NCI-H1694 (cell line): Measurements from ENCODE around the gene PTPRE.

ENCODE experiments used
- DNase-seq: peaks from one replicate; lab custom pipeline; 2025; lab: John Stamatoyannopoulos, UW

Gene PTPRE

DNA sequence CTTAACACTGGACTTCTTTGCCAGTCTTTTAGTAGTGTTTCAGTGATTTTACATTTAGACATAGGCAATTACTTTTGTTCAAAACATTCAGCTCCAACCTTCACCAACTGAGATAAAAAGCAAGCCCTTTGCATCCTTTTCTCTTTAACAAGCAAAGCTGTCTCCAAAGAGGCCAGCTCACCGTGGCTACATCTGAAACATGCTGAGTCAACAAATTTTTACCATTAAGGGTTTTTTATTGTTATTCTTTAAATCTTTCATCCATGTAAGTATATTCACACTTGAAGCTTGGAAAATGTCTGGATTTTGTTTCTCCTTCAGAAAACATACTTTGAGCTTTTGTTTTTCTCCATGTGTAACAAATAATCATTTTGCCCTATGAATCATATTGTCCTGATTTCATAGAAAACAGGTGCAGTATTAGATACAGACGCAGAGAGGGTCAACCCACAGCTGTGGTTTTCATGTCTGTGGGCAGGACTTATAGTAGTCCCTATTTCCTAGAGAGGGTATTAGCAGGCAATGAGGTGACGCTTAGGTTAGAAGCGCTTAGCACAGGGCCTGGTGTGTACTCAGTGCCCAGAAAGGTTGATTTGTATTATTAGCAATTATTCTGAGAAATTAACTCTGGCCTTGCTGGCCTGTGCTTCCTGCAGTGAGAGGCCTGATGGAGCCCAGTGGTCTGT is 119.9 kb downstream of the PTPRE start:
- no peak for DNase-seq

DNA sequence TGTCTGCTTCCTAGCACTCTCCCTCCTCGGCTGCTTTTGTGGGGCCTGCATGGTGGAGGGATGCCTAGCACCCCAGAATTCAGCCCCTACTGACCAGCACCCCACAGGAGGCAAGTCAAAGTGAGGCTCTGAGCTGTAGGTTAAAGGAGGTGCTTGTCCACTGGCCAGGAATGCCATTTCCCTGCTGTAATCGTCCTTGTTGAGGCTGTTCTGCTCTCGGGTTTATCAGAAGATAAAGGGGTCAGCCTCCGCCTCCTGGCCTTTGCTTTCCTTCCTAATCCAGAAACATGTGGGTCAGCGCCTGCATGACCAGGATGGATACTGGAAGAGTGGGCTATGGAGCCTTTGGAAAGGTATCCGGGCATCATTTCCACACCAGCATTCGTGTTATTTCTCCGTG is 120.4 kb downstream of the PTPRE start:
- no peak for DNase-seq

DNA sequence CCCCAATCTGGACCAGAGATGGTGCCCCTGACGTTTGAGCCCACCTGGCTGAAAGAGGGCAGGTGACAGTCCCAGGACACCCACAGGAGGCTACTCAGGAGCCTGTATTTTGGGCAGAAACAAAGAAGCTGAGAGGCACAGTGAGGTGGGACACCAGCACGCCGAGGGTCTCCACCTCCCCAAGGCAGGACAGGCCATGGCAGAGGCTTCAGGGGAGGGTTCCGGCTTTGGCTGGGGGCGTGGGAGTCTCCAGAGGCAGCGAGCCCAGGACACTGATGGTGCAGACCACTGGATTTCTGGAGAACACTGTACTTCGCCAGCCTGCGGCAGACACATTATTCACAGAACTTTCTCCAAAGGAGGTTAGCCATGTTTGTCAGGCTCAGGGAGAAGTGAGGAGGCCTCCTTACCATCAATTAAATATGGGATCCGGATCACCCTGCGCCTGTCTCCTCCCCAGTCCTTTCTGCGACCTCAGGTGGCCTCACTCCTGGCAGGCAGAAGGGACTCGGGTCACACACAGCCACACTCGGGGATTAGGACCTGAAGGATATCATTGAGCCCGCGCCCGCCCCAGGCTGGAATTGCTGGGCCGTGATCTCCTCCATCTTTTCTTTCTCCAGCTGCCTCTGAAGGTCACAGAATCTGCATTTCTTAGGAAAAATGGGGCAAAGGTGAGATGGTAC is 121.1 kb downstream of the PTPRE start:
- no peak for DNase-seq

DNA sequence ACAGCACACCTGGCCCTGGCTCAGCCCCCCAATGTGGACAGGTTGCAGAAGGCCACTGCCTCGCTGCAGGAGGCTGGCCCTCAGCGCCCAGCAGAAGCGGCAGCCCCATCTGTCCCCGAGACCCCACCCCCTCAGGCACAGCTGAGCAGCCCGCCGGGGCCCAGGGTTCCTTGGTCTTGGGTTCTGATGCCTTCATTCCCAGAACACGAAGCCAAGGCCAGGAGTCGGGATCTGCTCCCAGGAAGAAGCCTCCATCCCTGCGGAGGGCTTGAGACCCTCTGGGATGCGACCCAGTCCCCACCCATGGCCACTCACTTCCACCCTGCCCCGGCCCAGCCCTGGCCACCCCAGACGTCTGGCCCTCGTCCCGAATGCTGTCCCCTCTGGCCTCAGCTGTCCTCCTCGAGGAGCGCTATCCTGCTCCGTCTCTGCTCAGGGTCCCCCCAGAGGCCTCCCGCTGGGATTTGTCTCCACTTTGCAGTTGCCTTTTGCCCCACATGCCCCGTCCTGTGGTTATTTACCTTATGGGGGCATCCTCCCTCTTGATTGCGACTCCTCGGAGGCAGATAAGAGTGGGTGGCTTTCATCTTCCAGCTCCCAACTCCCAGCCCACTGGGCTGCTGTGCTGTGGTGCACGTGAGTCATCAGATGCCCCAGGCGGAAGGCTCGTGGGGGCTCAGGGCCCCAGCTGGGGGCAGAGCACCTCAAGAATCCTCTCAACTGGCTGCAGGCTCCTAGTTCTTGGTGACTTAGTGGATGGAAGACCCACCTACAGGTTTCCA is 121.8 kb downstream of the PTPRE start:
- no peak for DNase-seq

- no peak for DNase-seq
These were observed 122.4 kb downstream of the PTPRE start for GRCh38 chr10:128029290-128029651.

DNA sequence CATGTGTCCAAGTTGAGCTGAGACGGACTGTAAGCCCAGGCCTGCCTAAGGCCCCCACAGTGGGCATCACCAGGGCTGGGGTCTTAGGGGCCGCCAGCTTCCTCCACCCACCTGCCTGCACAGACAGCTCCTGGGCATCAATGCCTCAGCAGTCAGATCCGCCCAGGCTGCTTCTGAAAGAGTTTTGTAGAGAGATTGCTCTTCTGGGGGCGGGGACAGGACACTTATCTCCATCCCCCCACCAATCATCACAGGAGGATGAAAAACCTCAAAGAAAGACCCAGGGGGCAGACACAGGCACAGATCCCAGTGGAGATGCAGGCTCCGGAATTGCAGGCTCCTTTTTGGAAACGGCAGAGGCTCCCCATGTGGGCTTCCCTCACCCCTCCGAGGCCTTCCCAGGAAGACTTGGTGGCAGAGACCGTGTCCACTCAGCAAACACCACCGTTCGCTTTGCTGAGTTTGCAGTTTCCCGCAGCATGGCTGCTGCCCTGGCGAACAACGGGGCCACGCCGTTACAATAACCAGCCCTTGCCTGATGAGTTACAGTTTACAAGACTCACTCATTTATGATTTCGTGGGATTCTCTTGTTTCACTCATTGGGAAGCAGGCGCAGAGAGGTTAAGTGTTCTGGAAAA is 122.9 kb downstream of the PTPRE start:
- DNase-seq, result no peak

GRCh38 chr10:128030498-128031072 is 123.7 kb downstream of the PTPRE start:
- DNase-seq, result no peak

DNA sequence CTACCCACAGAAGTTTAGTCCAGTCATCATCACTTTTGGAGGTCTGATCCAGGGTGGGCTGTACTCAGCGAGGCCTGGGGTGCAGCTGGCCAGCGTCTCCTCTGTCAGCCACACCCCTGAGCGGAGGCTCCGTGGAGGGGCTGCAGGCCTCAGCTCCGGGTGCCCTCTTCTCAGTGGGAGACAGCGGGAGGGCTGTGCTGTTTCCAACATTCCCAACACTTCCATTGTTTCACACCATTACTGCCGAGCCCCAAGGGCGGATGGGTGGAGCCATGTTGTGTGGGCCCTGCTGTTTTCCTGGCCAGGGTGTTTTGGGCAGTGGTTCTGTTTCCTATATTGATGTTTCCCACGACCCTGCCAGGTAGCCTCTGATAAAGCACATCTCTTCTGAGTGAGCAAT is 124.3 kb downstream of the PTPRE start:
- DNase-seq, result no peak

GRCh38 chr10:128032466-128032865 is 125.6 kb downstream of the PTPRE start:
- DNase-seq, result no peak

DNA sequence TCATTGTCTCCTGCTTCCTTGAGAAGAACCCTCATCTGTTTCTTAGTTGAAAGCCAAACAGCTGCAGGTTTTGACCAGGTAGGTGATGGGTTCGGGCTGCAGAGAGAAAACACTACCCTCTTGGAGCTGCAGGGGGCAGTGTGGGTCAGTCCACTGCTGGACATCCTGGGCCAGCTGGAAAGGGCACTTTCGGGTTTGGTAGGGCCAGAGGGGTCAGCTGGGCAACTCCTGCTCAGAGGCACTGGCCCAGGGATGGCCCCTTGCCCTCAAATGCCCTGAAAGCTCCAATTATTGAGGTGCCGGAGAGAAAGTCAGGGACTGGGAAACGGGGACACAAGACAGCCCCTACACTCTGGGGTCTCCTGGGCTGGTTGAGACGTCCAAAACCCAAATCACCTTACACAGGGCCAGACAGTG is 128.7 kb downstream of the PTPRE start:
- no peak for DNase-seq

DNA sequence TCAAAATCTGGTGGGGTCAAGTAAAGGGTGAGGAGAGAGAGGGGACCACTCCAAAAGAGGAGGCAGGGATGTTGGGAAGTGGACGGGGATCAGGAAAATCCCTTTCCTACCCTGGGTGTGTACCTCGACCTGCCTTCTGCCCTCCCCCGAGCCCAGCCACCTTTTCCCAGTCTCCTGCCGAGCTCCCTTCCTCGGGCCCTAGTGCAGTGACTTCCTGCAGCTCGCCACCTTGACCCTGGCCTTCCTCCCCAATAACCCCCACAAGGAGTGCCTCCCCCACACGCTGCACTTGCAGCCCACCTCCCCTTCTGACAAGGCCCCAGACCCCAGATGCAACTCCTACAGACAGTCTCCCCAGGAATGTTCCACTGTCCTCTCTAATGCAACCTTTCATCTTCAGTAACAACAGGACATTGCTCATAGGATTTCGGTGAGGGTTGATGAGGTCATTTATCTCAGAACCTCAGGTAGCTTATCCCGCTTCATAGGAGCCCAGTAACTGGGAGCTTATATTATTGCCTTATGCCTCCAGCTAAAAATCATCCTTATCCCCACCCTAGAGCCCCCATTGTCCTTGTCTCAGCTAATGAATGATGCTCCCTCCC is 129.2 kb downstream of the PTPRE start:
- DNase-seq, result no peak

- no peak for DNase-seq
These were observed 130.0 kb downstream of the PTPRE start for GRCh38 chr10:128036746-128037543.

DNA sequence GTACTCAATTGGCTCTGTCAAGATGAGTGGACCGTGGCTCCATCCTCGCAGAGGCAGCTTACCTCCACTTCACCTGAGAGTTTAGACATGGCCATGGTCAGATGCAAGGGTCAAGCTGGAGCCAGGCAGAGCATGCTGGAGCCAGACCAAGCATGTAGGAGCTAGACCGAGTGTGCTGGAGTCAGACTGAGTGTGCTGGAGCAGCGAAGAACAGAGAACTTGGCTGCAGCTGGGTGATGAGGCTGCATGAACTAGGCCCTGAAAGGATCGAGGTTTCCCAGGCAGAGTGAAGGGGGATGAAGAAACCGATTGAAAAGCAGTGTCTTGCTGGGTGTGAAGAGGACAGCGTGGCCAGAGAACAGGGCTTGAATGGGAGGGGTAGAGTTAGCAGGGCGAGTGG is 133.2 kb downstream of the PTPRE start:
- DNase-seq, result no peak

DNA sequence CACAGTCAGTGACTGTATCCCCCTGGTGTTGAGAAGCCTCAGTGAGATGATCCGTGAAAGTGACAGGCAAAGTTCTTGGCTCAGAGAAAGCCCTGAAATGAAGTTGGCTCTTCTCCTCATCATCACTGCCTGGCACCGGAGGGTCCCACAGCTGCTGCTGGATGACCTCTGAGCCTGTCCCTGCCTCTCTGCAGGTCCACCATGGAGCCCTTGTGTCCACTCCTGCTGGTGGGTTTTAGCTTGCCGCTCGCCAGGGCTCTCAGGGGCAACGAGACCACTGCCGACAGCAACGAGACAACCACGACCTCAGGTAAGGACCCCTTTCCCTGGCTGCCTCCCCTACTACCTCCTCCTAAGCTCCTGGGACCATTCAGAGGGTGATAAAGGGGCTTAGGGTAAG is 133.8 kb downstream of the PTPRE start:
- DNase-seq, result no peak

DNA sequence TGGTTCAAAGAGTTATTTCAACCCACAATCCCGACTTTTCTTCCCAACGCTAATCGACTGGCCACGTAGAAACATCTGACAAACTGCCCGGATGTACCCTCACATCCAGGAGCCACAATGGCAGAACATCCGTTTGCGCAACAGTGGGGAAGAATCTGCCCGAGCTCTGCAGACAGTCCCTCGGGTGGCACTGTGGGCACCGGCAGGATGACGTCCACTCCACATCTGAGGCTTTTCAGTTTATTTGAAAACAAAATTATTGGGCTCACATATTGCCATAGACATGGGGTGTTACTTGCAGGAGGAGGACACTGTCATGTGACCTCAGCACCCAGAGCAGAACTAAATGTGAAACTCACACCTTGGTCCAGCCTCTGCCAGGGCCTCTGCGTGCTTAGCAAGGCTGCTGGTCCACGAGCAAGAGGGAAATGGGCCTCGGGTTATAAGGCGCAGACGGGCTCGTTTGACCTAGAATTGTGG is 135.3 kb downstream of the PTPRE start:
- no peak for DNase-seq

DNA sequence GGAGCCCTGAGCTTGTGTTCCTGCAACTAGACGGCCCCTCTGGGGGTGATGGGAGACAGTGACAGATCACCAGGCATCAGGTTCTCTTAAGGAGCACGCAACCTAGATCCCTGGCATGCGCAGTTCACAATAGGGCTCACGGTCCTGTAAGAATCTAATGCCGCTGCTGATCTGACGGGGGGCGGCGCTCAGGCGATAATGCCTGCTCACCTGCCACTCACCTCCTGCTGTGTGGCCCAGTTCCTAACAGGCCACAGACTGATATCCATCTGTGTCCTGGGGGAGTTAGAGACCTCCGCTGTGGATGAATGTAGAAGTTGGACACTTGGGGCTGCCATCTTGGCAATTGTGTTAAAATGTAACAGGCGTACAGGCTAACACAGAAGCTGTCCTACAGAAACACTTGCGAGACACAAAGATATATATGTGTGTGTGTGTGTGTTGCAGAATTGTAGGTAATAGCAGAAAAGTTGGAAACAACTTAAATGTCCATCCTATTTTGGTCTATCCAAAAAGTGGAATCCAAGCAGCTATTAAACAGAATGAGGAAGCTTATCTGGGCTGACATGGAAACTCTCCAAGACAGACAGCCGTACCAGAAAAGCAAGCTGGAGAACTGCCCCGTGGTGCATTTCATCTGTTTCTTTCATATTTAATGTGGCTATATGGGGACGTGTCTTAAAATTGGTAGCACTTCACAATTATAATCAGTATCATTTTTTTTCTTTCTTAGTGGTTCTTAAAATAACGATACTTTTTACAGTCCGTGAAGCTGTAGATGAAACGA is 136.5 kb downstream of the PTPRE start:
- DNase-seq, result no peak

DNA sequence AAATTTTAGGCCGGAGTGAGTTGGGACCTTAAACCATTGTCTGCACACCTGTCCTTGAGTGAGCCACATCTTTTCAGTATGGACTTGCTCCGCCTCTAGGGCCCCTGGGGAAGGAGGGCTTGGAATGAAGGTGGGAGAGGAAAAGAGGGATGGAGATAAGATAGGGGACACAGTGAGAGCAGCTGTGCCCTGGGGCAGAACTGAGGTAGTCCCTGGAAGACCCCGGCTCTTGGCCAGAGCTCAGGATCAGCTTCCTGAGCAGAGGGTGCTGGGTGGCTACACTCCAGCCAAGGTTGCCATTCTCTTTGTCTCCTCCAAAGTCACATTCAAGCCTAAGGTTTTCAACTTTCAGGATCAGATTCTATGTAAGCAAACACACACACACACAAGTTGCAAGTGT is 137.3 kb downstream of the PTPRE start:
- no peak for DNase-seq

DNA sequence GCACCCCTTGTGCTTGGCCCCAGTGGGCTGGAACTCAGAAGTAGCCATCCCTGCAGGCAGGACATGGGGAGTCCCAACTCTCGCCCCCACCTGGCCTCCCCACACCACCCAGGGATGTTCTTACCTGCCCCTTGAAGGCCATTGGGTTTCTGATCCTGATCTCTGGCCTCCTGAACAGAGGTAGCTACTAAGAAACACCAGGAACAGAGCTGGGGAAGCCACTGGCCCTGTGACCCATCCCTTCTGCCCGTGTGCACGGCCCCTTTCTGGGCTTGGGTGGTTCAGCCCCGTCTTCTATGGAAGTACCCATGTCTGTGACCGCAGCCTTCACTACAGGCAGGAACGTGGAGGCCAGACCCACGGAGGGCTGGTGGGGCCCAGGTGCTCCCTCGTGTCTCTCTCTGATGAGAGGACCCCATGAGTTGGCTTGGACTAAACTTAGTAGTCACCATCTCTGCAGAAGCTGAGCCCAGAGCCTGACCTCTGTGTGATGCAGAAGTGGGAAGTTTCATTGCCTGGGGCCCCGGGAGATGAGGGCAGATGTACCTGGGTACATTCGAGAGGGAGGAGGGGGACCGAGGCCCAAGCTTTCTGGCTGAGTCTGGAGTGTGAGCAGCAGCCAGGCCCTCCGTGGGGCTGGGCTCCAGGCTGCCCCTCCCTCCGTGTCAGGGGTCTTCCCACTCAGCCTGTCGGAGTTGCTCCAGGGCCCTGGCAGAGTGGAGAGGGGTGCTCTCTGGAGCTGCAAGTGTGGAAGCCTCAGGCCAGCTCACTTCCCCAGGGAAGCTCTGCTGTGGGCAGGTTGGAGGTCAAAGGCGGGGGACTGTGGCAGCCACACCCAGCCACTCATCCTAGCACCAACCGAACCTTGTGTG is 138.3 kb downstream of the PTPRE start:
- DNase-seq, result no peak

- DNase-seq, result no peak
These were observed 138.9 kb downstream of the PTPRE start for GRCh38 chr10:128045833-128046120.
